Neuron (in vitro differentiated cells): ENCODE data around the gene TCAP.
A peak's percentile ranks its signal among the peaks of the same experiment; 100 is the strongest.

Source experiments
- H2AFZ ChIP-seq: one replicate; pipeline ENCODE4 v1.6.1; 2013; ENCODE audit warnings: low read depth, mild to moderate bottlenecking, inconsistent platforms, low read length, moderate library complexity
- H3K27me3 ChIP-seq: one replicate; pipeline ENCODE4 v1.6.1; 2013; ENCODE audit warnings: low read length; ENCODE audit not compliant: insufficient read depth
- H3K36me3 ChIP-seq: one replicate; pipeline ENCODE4 v1.6.1; 2013; ENCODE audit warnings: low read length; ENCODE audit not compliant: insufficient read depth
- H3K4me1 ChIP-seq: one replicate; pipeline ENCODE4 v1.6.1; 2013; ENCODE audit warnings: low read length; ENCODE audit not compliant: insufficient read depth
- H3K4me3 ChIP-seq: 2 replicates; pipeline ENCODE4 v1.5.1; 2013; ENCODE audit warnings: mild to moderate bottlenecking, low read length, moderate library complexity
- H3K9me3 ChIP-seq: one replicate; pipeline ENCODE4 v1.6.1; 2013; ENCODE audit warnings: low read length

The TCAP gene

DNA sequence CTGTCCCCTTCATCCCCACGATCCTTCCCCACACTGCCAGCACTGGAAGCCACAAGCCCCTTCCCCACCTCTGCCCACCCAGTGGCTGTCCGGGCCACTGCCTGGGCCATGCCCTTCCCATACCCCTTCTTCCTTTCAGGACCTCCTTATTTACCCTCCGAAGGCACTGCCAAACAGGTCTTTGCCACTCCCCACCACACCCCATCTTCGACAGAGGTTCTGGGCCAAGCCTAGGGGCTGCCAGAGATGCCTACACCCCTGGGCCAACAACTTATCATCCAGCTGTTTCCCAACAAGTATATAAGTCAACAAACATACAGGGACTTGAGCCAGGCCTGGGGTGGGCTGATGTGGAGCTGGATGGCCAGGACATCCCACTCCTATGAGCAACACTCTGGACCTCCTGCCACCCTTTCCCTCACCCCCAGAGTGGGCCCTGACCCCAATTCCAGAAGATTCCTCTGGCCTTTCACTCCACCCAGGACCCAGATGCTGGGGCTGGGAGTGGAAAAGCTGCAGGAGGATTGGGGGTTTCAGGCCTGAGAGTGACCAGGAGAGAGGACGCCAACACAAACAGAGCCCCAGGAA is 39.9 kb upstream of the TCAP start:
- Histone ChIP-seq H3K4me3 (no peak overlapping the region), H3K9me3 (no peaks in the 10 kb centered on the region), H3K36me3 (no peaks in the 10 kb centered on the region), H3K27me3 (peaks cover 68% of the 10 kb centered on the region), H2AFZ (no peak overlapping the region), H3K4me1 (peaks cover 18% of the 10 kb centered on the region)

DNA sequence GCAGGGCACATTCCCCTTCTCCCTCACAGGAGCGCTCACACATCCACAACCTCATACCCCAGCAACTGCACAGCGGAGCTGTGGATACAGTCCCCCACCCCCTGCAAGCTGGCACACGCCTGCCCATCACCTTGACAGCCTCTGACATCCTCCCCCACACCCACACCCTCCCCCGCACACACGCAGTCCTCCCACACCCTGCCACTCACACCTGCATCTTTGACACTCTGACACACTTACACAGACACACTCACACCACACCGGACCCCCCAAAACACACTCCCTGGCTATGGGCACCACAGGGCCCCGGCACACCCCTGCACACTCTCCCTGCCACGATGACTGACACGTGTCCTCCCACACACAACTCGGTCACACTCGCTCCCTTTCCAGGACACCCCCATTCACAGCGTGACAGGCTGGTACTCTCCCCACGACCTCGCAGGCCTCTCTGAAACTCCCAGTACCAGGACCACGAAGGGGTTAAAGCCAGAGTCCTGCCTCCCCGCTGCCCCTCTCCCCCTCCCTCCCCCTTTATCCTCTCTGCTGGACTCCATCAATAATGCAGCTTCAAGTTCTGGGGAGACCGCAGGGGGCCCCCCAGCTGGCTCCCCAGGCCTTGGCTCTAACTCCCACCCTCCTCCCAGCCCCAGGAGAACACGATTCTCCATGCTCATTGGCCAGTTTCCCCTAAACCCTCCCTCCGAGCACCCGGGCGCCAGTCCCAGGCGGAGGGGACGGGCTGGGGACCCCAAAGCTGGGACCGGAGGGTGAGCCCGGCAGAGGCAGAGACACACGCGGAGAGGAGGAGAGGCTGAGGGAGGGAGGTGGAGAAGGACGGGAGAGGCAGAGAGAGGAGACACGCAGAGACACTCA is 38.7 kb upstream of the TCAP start, which contains the start of gene PPP1R1B:
TSS of gene PPP1R1B (plus strand) at position 782 of the 876 bp plus-strand sequence. CDS start 441 bp downstream, outside the sequence.
- Histone ChIP-seq H3K4me1 (peaks cover 18% of the 10 kb centered on the region), H3K4me3 (peak within 1 kb of the TSS; percentile 31), H2AFZ (peak within 1 kb of the TSS; percentile 35), H3K36me3 (no peaks in the 10 kb centered on the region), H3K9me3 (no peaks in the 10 kb centered on the region), H3K27me3 (peaks cover 66% of the 10 kb centered on the region)

DNA sequence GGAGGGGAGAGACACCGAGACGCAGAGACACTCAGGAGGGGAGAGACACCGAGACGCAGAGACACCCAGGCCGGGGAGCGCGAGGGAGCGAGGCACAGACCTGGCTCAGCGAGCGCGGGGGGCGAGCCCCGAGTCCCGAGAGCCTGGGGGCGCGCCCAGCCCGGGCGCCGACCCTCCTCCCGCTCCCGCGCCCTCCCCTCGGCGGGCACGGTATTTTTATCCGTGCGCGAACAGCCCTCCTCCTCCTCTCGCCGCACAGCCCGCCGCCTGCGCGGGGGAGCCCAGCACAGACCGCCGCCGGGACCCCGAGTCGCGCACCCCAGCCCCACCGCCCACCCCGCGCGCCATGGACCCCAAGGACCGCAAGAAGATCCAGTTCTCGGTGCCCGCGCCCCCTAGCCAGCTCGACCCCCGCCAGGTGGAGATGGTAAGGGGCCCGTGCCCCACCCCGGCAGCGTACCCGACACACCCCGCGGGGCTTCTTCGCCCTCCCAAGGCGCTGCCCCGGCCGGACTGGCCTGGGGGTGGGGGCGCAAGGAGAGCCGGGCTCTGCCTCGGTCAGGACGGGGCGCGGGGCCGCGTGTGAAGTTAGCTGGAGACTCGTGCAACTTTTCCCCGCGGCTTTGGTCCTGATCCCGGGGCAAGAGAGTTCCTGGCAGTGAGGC is 38.0 kb upstream of the TCAP start:
- peaks cover 16% of the 10 kb centered on the region for H3K4me1 ChIP-seq
- H3K4me3 ChIP-seq = peak overlapping the region; percentile 31
- H3K27me3 ChIP-seq = peaks cover 72% of the 10 kb centered on the region
- peak overlapping the region; percentile 35 for H2AFZ ChIP-seq
- no peaks in the 10 kb centered on the region for H3K36me3 ChIP-seq
- no peaks in the 10 kb centered on the region for H3K9me3 ChIP-seq

DNA sequence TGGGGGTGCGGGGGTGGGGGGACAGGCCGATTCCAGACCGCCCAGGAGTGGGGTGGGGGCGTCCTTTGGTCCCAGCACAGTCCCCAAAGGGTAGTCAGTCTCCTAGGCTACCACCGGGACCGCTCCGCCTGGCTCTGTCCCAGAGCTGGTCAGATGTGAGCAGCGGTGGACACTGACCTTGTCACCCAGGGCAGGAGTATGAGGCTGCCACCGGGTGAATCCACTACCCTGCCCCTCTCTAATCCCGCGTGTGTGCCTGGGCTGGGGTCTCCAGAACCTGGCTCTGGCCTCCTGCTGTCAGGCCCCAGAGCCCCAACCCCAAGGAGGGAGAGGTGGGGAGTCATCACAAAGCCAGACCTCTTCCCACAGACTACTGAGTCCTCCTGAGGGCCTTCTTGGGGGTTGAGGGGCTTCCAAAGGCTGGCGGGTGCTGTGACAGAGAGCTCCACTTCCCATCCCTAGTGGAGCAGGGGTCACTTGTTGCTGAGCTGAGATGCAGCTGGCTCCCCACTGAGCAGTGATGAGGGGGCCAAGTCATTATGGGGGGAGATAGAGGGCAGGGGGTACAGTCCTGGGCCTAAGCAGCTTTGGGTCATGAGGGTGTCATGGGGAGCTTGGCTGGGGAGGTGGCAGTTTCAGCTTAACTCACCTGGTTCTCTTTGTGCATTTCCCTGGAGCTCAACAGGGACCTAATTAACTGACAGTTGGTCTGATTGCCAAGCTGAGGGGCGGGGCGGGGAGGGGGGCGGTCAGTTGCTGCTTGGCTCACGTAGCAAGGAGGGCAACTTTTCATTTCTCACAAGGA is 37.2 kb upstream of the TCAP start:
- H3K9me3 ChIP-seq = no peaks in the 10 kb centered on the region
- peaks cover 74% of the 10 kb centered on the region for H3K27me3 ChIP-seq
- H3K4me3 ChIP-seq = no peak overlapping the region
- H2AFZ ChIP-seq = no peak overlapping the region
- H3K4me1 ChIP-seq = peaks cover 14% of the 10 kb centered on the region
- H3K36me3 ChIP-seq = no peaks in the 10 kb centered on the region

DNA sequence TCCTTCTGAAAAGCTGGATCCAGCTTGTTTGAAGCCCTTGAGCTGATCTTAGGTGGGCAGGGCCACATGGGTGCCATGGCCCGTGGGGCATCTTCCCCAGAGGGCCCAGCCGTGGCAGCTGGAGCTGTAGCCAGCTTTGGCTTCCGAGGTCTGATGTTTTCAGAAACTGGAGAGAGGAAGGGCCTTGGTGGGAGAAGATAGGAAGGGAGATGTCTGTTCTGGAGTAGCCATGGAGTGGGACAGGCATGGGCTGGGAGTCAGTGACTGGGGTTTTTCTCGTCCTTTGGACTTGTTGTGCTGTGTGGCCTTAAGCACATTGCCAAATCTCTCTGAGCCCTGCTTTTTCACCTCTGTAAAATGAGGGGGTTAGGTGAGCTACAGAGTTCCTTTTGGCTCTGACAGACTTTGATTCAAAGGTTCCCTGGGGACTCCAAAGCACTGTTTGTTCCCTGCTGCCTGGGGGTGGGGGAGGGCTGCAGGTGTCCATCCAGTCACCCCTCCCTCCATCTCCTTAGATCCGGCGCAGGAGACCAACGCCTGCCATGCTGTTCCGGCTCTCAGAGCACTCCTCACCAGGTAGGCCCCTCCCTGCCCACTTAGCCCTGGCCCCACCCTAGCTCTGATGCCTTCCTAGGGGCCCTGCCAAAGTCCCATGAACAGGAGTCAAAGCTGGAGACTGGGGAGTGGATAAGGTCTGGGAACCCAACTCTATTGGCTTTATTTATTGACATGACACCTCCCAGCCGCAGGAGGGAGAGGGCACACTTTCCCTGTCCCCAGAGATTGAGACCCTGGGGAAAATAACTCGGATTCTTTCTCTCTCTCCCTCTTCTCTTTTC is 36.3 kb upstream of the TCAP start:
- peaks cover 74% of the 10 kb centered on the region for H3K27me3 ChIP-seq
- peaks cover 14% of the 10 kb centered on the region for H3K4me1 ChIP-seq
- H3K4me3 ChIP-seq = no peak overlapping the region
- no peaks in the 10 kb centered on the region for H3K9me3 ChIP-seq
- no peaks in the 10 kb centered on the region for H3K36me3 ChIP-seq
- H2AFZ ChIP-seq = no peak overlapping the region

DNA sequence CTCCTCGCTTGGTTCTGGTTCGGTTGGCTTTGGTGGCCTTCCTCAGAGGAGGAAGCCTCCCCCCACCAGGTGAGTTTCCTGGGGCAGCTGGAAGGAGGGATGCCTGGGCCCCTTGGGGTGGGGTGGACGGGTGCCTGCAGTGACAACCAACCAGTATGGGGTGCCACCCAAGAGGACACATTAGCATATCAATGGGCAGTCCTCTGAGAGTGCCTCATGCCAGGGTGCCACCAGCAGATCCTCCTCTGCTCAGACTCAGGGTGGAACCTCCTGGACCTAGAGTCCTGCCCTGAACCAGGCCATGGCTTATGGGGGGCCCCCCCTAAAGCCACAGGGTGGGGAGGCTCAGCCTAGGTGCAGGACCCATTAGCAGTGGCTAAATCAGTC is 35.7 kb upstream of the TCAP start:
- Histone ChIP-seq H2AFZ (no peak overlapping the region), H3K27me3 (peaks cover 70% of the 10 kb centered on the region), H3K4me3 (no peak overlapping the region), H3K36me3 (no peaks in the 10 kb centered on the region), H3K9me3 (no peaks in the 10 kb centered on the region), H3K4me1 (peaks cover 14% of the 10 kb centered on the region)

DNA sequence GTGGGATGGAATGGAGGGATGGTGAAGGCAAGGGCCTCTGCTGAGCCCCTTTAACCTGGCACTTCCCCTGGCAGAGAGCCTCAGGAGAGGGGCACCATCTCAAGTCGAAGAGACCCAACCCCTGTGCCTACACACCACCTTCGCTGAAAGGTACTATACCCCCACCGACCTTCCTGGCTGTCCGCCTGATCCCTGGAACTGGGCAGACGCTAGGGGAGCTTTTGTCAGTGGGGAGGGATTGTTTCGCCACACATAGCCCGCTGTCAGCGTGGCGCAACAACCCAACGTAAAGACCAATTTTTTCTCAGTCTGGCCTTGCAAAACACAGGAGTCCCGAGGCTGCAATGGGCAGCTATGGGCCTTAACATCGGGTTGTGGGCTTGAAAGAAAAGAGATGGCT is 35.3 kb upstream of the TCAP start:
- H3K9me3 ChIP-seq = no peaks in the 10 kb centered on the region
- no peak overlapping the region for H3K4me3 ChIP-seq
- no peak overlapping the region for H2AFZ ChIP-seq
- peaks cover 14% of the 10 kb centered on the region for H3K4me1 ChIP-seq
- no peaks in the 10 kb centered on the region for H3K36me3 ChIP-seq
- H3K27me3 ChIP-seq = peaks cover 66% of the 10 kb centered on the region

DNA sequence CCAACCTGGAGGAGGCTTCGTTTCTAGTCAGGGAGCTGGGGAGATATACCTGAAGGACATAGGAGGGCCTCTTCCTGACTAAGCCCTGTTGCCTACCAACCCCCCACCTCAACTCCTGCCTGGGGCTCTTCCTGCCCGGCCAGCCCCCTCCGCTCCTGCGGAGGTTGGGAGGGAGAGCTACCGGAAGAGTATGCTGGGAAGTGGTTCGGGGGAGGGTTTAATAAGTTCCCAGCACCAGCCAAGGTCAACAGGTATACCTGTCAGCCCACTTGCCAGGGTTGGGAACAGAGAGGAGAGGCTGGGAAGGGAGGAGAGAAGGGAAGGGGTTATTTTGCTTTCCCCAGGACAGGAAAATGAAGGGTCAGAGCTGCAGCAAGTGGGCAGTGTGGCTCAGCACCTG is 33.7 kb upstream of the TCAP start:
- peaks cover 51% of the 10 kb centered on the region for H3K27me3 ChIP-seq
- no peaks in the 10 kb centered on the region for H3K9me3 ChIP-seq
- no peak overlapping the region for H3K4me3 ChIP-seq
- H3K36me3 ChIP-seq = no peaks in the 10 kb centered on the region
- H3K4me1 ChIP-seq = peaks cover 14% of the 10 kb centered on the region
- H2AFZ ChIP-seq = no peak overlapping the region

DNA sequence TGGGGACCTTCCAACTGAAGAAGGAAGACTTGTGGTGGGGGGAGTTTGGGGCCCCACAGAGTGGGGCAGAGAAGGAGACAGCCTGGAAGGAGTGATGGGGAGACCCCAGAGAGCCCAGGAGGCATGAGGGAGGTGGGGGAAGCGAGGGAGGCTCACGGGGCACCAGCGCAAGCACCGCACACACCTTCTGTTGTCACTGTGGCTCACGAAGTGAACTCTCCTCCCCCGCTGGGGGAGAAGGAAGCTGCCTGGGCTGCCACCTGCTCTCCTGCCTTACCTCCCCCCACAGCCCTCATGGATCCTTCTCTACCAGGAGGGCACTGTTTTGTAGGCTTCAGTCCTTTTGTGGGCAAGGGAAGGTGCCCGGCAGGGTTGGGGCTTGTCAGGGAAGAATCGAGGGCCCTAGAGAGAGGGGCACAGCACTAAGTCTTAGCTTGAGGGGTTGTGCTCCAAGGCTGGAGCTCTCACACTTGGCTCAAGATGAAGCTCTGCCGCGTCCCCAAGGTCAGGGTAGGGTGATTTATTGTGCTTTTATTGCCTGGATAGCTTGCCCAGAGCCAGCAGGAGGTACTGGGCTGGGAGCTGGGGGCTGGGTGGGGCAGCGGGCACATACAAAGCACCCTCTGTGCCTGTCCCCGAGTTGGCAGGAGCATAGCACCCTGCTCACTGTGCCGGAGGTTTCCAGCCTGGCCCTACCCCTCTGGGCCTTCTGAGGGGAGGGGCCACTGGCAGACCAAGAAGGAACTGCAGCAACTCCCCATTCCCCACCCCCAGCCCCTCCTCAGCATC is 32.8 kb upstream of the TCAP start:
- peaks cover 9% of the 10 kb centered on the region for H3K4me1 ChIP-seq
- H2AFZ ChIP-seq = no peak overlapping the region
- H3K4me3 ChIP-seq = no peak overlapping the region
- no peaks in the 10 kb centered on the region for H3K36me3 ChIP-seq
- peaks cover 45% of the 10 kb centered on the region for H3K27me3 ChIP-seq
- H3K9me3 ChIP-seq = no peaks in the 10 kb centered on the region

DNA sequence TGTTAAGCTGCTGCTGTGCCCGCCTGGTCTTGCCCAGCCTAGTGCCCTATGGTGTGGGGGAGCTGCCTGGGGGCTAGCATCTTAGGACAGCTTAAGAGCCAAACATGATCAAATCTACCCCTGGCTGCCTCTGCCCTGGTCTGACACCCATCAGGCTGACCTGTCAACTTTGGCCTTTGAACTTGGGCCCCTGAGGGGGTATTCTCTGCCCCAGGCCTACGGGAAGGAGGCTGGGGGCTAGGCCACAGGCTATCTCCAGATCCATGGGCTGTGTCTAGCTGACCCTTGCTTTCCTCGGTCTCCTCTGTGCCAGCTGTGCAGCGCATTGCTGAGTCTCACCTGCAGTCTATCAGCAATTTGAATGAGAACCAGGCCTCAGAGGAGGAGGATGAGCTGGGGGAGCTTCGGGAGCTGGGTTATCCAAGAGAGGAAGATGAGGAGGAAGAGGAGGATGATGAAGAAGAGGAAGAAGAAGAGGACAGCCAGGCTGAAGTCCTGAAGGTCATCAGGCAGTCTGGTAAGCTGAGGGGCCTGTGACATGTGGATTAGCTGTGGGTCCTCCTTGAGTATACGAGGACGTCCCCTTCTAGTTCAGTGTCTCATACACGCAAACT is 31.5 kb upstream of the TCAP start:
- Histone ChIP-seq H2AFZ (no peak overlapping the region), H3K4me1 (peaks cover 18% of the 10 kb centered on the region), H3K27me3 (peaks cover 33% of the 10 kb centered on the region), H3K9me3 (no peaks in the 10 kb centered on the region), H3K4me3 (no peak overlapping the region), H3K36me3 (no peaks in the 10 kb centered on the region)

DNA sequence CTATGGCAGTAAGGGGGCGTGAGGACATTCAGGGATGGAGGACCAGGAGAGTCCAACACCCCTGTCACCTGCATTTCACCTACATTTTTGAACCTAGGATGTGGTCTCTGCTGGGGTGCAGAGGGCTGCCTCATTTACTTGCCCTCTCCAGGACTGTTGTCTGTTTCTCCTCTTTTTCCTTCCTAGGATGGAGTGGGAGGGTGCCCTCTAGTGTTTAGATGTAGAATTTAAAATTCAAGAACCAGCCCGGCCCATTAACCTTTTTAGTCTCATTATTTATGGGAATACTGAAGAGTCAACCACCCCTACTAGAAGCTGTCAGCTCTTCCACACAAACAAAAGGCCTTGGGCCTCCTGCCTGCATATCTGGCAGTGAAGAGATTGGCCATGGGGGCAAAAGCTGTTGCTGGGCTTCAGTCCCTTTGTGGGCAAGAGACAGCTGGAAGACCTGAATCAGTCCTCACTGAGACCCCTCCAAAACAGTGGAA is 30.7 kb upstream of the TCAP start:
- Histone ChIP-seq H3K9me3 (no peaks in the 10 kb centered on the region), H3K4me1 (peaks cover 24% of the 10 kb centered on the region), H3K4me3 (no peak overlapping the region), H2AFZ (no peak overlapping the region), H3K36me3 (no peaks in the 10 kb centered on the region), H3K27me3 (peaks cover 25% of the 10 kb centered on the region)
